Uterus (tissue), 4 donors: ENCODE results near the gene GPSM1. TPM values are rescaled to one million over a fixed set of nuclear protein-coding genes. Genes with fewer than 3 reads are reported as not detected.

ENCODE experiments used
- DNase-seq, 2 donors: peaks; one replicate each; pipeline ENCODE4 v3.0.0-alpha.2; 2019 to 2020
- H3K27ac ChIP-seq, 2 donors: fragments of 200-600 bp; sonication (generic); 1 replicate in 1 of 2; 2 replicates in 1 of 2; pipeline ENCODE4 v1.5.1; 2016 to 2018
- H3K27me3 ChIP-seq, 2 donors: fragments of 200-600 bp; sonication (generic); one replicate each; pipeline ENCODE4 v1.5.1; 2018 to 2019; ENCODE audit warnings: control low read depth in 1 of 2
- H3K36me3 ChIP-seq, 2 donors: fragments of 200-600 bp; sonication (generic); one replicate each; pipeline ENCODE4 v1.5.1; 2019; ENCODE audit warnings: control low read depth in 1 of 2
- H3K4me1 ChIP-seq, 2 donors: fragments of 200-600 bp; sonication (generic); one replicate each; pipeline ENCODE4 v1.5.1; 2018 to 2019; ENCODE audit warnings: control low read depth in 1 of 2
- H3K4me3 ChIP-seq, 2 donors: fragments of 200-600 bp; sonication (generic); 1 replicate in 1 of 2; 2 replicates in 1 of 2; pipeline ENCODE4 v1.5.1; 2018 to 2019; ENCODE audit warnings: mild to moderate bottlenecking in 1 of 2
- H3K9me3 ChIP-seq, 2 donors: fragments of 200-600 bp; sonication (generic); one replicate each; pipeline ENCODE4 v1.5.1; 2019; ENCODE audit warnings: control low read depth in 1 of 2
- CTCF ChIP-seq, 4 experiments: fragments of 200-600 bp in 2 of 4; fragments of 450-650 bp in 2 of 4; sonication (generic) in 2 of 4; IDR thresholded peaks; one replicate each; pipeline ENCODE4 v1.5.1; 2016 to 2019; ENCODE audit warnings: antibody characterized with exemption in 4 of 4, mild to moderate bottlenecking in 2 of 4, moderate library complexity in 1 of 4
- POLR2A ChIP-seq, 2 donors: fragments of 450-650 bp; IDR thresholded peaks; one replicate each; pipeline ENCODE4 v1.6.1; 2016; ENCODE audit warnings: antibody characterized with exemption in 2 of 2, mild to moderate bottlenecking in 1 of 2, moderate library complexity in 1 of 2
- intact Hi-C: fragments of 100-400 bp; cut with DNase I; formaldehyde crosslinking; loops from one replicate; pipeline ENCODE4 v1.15.1; 2023; ENCODE audit warnings: low total_unique reads
- total RNA-seq, 4 donors: library from RNA; depleted of rRNA in 3 of 4; stranded (reverse); fragments of >200 nt in 3 of 4; gene quantifications; one replicate each; pipeline versions ENCODE4 v1.1.0 to v1.2.4, GENCODE V29; 2014 to 2023
- donor health status: DM: yes; HTN: yes; CAD: no.

Gene GPSM1
- total RNA-seq, 4 donors from 2014 or later: 4.4 to 43.6 (median 24.1) TPM

- Histone ChIP-seq H3K4me3 (no peak overlapping the region), H3K27me3 (no peaks in the 10 kb centered on the region), H3K27ac (no peak overlapping the region), H3K36me3 (no peaks in the 10 kb centered on the region), H3K4me1 (no peaks in the 10 kb centered on the region), H3K9me3 (no peaks in the 10 kb centered on the region)
- TF ChIP-seq POLR2A (IDR thresholded peaks at IDR 0.05) (no peak), CTCF (IDR thresholded peaks at IDR 0.05) (no peak)
- no peak for DNase-seq
- intact Hi-C loops: no loop called here
Measured at GRCh38 chr9:136370037-136370436, 42.7 kb downstream of the GPSM1 start.

GRCh38 chr9:136370687-136371532 is 43.6 kb downstream of the GPSM1 start:
- intact Hi-C loops: no loop called here
- H3K4me3 ChIP-seq: no peak overlapping the region
- no peaks in the 10 kb centered on the region for H3K27me3 ChIP-seq
- no peaks in the 10 kb centered on the region for H3K9me3 ChIP-seq
- no peaks in the 10 kb centered on the region for H3K36me3 ChIP-seq
- no peak for TF ChIP-seq CTCF (IDR thresholded peaks at IDR 0.05)
- TF ChIP-seq POLR2A (IDR thresholded peaks at IDR 0.05): no peak
- H3K4me1 ChIP-seq: no peaks in the 10 kb centered on the region
- no peak for DNase-seq
- no peak overlapping the region for H3K27ac ChIP-seq

- Histone ChIP-seq H3K4me3 (no peak overlapping the region), H3K36me3 (no peaks in the 10 kb centered on the region), H3K27ac (no peak overlapping the region), H3K9me3 (no peaks in the 10 kb centered on the region), H3K4me1 (no peaks in the 10 kb centered on the region), H3K27me3 (no peaks in the 10 kb centered on the region)
- intact Hi-C loops: no loop called here
- no peak for DNase-seq
- no peak for TF ChIP-seq CTCF (IDR thresholded peaks at IDR 0.05)
- TF ChIP-seq POLR2A (IDR thresholded peaks at IDR 0.05): no peak
Measured at GRCh38 chr9:136371533-136371880, 44.2 kb downstream of the GPSM1 start.

- Histone ChIP-seq H3K27me3 (no peaks in the 10 kb centered on the region), H3K4me3 (no peak overlapping the region), H3K36me3 (no peaks in the 10 kb centered on the region), H3K27ac (no peak overlapping the region), H3K9me3 (no peaks in the 10 kb centered on the region), H3K4me1 (no peaks in the 10 kb centered on the region)
- DNase-seq: no peak
- TF ChIP-seq CTCF (IDR thresholded peaks at IDR 0.05): no peak
- TF ChIP-seq POLR2A (IDR thresholded peaks at IDR 0.05): no peak
- intact Hi-C loops: no loop called here
Measured at GRCh38 chr9:136372006-136372405, 44.7 kb downstream of the GPSM1 start.

- Histone ChIP-seq H3K4me1 (no peaks in the 10 kb centered on the region), H3K4me3 (no peak overlapping the region), H3K9me3 (no peaks in the 10 kb centered on the region), H3K27me3 (no peaks in the 10 kb centered on the region), H3K36me3 (no peaks in the 10 kb centered on the region), H3K27ac (no peak overlapping the region)
- DNase-seq: peak in 1 of 2 donors; percentile 58
- peak in 1 of 4 experiments; percentile 28 for TF ChIP-seq CTCF (IDR thresholded peaks at IDR 0.05)
- no peak for TF ChIP-seq POLR2A (IDR thresholded peaks at IDR 0.05)
- intact Hi-C loops: no loop called here
Measured at GRCh38 chr9:136372561-136373299, 45.4 kb downstream of the GPSM1 start.
